GM21360 (cell line): ENCODE results near the gene ZBTB7A.

Source experiments
- ATAC-seq: cut with Tn5 transposase; IDR thresholded peaks from one replicate; pipeline ENCODE4 v1.9.1; 2021; ENCODE audit warnings: mild to moderate bottlenecking, moderate library complexity; ENCODE audit not compliant: unreplicated experiment

ZBTB7A gene

DNA sequence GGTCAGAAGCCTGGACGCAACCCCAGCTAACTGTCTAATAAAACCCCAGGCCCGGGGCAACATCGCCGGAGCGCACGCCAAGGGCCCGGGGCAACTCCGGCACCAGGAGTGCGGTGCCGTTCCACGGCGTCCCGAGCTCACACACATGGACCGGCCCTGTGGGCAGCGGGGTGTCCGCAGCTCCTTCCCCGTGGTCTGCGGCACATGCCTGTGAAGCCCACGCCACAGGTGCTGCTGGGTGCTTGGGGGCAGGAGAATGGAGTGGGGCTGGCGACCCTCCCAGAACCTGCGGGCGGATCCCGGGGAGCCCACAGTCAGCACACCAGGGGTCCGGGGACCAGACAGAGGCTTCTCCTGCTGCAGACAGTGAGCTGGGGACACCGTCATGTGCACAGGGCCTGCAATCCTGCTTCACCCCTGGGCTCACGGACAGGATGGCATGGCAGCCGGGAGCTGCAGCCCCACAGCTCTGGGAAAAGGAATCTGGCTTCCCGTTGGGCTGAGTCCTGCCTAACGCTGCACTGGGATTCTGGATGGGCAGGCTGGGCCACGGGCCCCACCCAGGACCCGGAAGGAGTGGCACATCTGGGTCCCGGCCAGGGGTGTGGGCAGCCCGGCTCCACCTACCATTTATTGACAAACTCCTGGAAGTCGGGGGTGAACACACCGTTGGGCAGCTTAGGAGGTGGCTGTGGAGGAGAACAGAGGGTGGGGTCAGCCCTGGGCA, 28.2 kb upstream of the ZBTB7A start:
- ATAC-seq, result no peak

GRCh38 chr19:4094291-4094690, 27.6 kb upstream of the ZBTB7A start:
- no peak for ATAC-seq

DNA sequence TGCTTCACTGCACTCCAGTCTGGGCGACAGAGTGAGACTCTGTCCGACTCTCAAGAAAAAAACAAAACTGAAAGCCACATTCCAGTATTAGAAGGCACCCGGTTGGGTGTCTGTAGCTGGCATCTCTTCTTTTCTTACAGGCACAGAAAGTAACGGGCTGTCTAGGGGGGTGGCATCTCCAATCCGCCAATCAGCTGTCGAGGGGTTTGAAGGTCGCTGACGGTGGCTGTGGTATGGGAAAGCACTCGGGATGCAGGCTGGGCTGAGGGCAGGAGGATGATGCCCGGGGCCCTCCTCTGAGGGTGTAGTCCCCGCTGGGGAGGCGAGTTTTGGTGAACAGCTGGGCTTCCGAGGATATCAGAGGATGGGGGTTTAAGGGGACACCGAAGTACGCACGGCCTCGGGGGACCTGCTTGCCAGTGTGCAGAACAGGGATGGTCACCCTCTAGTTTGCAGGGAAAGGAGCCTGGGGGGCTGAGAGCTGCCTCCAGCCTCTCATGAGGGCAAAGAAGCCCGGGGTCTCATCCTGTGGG, 27.0 kb upstream of the ZBTB7A start:
- no peak for ATAC-seq

DNA sequence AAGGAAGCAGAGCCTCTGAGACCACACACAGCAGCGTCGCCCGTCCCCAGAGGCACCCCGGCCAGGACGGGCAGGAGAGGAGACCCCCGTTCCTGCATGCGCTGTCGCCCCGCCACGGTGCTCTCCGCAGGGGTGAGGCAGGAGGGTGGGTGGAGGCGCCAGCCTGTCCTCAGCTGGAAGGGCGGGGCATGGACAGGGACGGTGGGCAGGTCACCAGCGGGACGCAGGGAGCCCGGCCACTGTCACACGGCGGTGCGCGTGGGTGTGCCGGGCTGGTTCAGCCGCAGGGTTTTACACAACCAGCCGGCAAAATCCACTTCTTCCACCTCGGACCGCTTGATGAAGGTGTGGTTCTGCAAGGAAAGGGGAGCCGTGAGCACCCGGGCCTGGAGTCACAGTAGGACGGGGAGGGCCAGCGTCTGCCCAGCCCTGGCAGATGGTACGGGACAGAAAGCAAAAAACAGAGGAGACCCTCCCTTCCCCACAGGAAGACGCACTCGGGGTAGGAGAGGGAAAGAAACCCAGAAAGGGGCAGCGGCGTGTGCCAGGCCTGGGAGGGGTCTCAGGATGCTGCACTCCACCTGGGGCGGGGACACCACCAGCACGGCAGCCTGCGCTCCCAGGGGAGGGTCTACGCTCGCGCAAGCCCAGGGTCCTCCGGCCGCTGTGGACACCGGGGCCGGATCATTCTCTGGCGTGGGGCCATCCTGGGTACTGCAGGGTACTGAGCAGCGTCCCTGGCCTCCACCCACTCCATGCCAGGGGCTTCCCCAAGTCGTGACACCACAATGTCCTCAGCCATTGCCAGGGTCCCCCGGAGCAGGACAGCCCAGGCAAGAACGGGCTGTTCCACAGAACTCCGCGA, 23.9 kb upstream of the ZBTB7A start:
- ATAC-seq, result no peak

GRCh38 chr19:4089946-4090345, 23.2 kb upstream of the ZBTB7A start:
- ATAC-seq, result no peak

DNA sequence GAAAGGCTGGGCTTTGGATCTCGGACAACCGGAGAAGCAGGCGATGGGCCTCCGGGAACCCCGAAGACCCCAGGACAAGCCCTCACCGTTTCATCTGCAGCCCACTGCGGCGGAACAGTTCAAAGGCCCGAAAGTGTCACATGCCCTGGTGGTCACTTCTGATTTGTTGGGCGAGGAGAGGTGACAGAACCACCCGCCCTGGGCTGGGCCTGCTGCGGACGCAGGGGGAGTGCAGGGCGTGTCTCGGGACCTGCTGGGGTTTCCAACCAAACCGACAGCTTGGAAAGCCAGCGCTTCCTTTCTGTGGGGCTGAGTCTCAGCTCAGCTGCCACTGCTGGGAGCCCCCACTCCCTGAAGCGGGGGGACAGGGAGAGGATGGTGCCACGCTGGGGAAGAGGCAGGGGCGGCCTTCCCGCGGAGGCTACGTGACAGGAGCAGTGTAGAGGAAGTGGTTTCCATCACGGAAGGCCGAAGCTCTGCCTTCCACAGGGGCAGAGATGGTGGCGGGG, 22.8 kb upstream of the ZBTB7A start:
- ATAC-seq, result no peak

- ATAC-seq, result no peak
Observed at GRCh38 chr19:4088975-4089374, 22.3 kb upstream of the ZBTB7A start.

- ATAC-seq, result no peak
Observed at GRCh38 chr19:4087787-4088679, 21.3 kb upstream of the ZBTB7A start.

GRCh38 chr19:4086411-4086867, 19.7 kb upstream of the ZBTB7A start:
- no peak for ATAC-seq

GRCh38 chr19:4084547-4084877, 17.8 kb upstream of the ZBTB7A start:
- ATAC-seq, result no peak

DNA sequence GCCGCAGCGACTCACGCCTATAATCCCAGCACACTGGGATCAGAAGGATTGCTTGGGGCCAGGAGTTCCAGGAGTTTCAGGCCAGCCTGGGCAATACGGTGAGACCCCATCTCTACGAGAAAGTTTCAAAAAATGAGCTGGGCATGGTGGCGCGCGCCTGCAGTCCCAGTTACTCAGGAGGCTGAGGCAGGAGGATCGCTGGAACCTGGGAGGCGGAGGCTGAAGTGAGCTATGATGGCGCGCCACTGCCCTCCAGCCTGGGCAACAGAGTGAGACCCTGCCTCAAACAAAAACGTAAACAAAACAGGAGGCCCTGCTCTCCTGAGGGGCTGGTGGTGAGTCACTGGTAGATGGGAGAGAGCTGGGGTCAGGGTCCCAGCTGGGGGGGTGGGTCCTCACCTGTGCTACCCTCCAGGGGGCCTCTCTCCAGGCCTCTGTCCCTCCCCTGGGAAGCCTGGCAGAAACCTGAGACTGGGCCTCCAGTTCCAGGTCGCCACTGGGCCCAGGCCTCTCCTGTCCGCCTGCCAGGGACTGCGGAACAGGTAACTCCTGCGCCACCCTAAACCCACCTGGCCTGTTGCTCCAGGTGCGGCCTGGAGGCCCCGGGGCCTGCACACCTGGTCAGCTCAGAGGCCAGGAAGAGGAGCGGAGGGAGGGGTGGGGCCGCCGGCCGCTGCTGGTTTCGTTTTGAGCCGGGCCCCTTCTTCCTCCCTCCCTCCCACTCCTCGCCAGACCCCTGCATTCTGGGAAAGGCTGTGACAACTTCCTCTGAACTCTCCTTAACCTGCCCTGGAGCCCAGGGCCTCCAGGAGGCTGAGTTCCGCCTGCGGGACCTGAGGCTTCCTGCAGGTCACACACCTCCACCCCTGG, 17.2 kb upstream of the ZBTB7A start:
- ATAC-seq, result no peak

GRCh38 chr19:4082172-4082571, 15.5 kb upstream of the ZBTB7A start:
- no peak for ATAC-seq

- ATAC-seq, result no peak
Observed at GRCh38 chr19:4081441-4082129, 14.9 kb upstream of the ZBTB7A start.

GRCh38 chr19:4080473-4080872, 13.8 kb upstream of the ZBTB7A start:
- ATAC-seq, result no peak

DNA sequence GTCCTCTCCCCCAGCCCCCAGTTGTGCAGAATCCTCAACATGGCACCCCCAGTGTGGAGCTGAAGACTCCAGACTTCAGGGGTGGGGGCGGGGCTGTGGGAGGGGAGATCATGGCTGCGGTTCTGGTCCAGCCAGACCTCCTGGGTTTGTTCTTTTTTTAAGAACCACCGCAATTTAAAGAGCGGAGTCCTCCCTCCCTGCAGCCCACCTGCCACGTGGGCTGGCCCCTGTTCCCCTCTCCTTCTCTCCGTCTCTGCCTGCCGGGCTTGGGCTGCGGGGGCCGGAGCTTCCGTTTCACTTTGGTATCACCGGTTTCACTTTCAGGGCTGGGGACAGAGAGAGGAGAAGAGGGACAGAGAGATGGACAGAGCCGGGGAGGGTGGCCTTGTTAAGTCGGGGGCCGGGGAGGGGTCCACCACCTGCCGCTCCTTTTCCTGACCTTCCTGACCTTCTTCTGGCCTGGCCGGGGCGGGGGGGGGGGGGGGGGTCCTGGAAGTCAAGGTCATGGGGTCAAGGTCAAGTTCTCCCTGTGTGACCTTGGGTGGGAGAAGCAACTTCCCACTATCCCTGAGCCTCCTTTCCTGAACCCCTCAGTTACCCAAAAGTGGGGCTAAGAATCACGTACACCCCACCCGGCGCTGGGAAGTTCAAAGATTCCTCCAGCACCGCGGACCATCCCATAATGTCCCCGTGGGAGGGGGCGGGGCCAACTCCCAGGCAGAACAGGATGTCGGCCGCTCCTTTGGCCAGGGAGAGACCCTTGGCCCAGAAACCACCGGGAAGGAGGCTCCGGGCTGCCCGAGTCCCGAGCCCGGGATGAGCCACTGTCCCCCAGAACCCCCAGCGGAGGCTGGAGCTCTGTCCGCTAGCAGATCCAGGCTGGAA, 11.3 kb upstream of the ZBTB7A start:
- no peak for ATAC-seq

GRCh38 chr19:4077007-4077374, 10.3 kb upstream of the ZBTB7A start:
- ATAC-seq, result no peak

DNA sequence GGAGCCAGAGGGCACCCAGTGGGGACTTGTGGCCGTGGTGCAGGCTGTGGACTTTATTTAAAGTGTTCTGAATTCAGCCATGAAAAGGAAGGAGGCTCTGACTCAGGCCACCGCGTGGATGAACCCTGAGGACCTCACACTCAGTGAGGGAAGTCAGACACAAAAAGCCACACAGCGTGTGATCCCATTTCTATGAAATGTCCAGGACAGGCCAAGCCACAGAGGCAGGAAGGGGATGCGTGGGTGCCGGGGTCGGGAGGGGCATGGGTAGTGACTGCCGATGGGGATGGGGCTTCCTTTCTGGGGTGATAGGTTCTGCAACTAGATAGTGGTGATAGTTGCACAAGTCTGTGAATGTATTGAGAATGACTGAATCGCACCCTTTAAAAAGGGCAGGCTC, 8.7 kb upstream of the ZBTB7A start:
- no peak for ATAC-seq

GRCh38 chr19:4071610-4072009, 4.9 kb upstream of the ZBTB7A start:
- no peak for ATAC-seq
